HG03439 (cell line): ENCODE data around the gene CCT6B.
"Not testable (repeated sequence)": the region's sequence is repeated elsewhere in the genome, so short reads cannot be mapped to it uniquely, and the experiment has no call there.

Source experiments
- ATAC-seq: cut with Tn5 transposase; IDR thresholded peaks from one replicate; pipeline ENCODE4 v1.9.1; 2021; ENCODE audit warnings: mild to moderate bottlenecking, moderate library complexity; ENCODE audit not compliant: unreplicated experiment

Gene CCT6B

GRCh38 chr17:34961093-34961911 is at the start of gene CCT6B, which contains the start of gene ZNF830:
CCT6B (minus strand) TSS chr17:34961460; CDS start chr17:34961393, 67 bp downstream.
ZNF830 (plus strand) TSS chr17:34961540; CDS start chr17:34961567, 27 bp downstream.
- peak; percentile 80 for ATAC-seq

DNA sequence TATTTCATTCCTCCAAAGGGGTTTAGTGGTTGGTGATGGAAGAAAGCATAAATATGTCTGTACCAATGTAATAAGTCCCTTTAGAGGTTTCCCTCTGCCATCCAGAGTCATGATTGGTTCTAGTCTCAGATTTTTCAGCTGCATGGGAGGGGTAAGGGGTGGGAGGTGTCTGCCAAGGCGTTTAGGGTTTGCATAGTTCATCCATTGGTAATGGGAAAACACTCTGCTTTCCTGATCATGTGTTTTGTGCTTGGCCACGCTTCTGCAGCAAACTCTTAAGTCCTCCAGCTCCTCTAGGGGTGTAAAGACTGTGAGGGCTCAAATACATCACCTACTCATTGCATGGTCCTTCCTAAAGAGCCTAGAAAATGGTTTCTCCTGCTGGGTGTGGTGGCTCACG is 48.8 kb upstream of the CCT6B start:
- no peak for ATAC-seq

DNA sequence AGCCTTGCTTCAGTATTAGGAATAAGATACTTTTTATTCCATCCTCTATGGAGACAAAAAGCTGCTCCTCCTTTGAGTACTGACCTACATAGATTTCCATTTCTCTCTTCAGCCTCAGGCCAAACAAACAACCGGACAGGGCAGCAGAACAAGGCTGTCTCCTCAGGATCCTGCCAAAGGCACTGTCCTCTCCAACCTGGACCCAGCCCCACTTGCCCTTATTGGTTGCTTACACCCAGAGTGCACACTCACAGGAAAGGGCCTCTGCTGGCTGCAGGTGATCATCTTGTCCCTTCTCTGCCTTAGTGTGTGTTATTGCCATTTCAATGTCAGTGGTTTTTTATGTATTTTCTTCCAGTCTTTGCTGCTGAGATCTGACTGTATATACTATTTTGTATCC is 45.7 kb upstream of the CCT6B start:
- no peak for ATAC-seq

DNA sequence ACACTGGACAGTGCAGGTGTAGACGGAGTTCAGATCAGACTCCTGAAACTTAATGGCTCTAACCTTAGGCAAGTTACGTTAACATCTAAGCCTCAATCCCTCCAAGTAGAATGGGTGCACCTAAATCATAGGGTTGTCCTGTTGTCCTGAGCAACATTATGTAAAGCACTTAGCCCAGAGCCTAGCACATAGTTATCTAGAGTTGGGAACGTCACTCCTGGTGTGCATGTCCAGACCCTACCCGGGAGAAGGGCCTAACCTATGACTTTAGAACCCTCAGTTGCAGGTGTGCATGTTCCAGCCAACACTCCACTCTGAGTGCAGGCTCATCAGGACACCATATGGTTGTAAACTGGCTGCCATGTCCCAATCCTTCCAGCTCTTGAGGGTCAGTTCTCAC is 45.1 kb upstream of the CCT6B start:
- no peak for ATAC-seq

DNA sequence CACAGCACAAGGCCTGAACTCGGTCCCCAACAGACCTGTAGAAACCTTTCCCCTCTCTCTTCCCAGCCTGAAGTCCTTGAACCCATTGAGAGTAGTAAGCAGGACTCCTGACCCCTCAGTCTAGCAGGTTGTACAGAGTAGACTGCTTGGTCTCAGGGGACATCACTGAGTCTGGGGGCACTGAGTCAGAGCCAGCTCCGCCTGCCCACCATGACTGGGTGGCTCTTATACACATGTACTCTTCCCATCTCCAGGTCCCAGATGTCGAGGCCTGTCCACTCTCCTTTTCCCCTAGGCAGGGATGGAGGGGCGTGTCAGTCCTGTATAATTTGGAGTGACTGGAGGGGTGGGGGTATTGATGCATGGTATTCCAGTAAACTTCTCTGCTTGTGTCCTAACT is 42.5 kb upstream of the CCT6B start:
- no peak for ATAC-seq

DNA sequence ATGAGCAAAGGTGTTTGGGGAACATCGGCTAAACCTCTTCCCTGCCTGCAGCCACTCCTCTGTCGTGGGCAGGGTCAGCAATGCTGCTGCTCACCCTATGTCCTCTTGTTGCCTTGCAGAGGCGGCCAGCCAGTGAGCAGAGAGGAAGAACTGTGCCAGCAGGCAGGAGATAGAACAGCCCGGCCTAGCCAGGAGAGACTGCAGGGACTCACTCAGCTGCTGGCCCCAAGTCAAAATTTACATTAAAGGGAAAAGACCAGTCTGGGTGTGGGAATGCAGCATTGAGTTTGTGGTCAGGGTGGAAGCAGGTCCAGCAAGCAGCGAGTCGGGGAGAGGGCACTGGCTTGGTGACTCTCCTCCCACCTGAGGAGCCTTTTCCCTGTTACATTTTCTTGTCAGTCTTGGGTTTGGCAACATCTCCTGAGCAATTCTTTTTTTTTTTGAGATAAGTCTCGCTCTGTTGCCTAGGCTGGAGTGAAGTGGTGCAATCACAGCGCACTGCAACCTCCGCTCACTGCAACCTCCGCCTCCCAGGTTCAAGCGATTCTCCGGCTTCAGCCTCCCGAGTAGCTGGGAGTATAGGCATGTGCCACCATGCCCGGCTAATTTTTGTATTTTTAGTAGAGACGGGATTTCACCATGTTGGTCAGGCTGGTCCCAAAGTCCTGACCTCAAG is 41.8 kb upstream of the CCT6B start:
- ATAC-seq: no peak

DNA sequence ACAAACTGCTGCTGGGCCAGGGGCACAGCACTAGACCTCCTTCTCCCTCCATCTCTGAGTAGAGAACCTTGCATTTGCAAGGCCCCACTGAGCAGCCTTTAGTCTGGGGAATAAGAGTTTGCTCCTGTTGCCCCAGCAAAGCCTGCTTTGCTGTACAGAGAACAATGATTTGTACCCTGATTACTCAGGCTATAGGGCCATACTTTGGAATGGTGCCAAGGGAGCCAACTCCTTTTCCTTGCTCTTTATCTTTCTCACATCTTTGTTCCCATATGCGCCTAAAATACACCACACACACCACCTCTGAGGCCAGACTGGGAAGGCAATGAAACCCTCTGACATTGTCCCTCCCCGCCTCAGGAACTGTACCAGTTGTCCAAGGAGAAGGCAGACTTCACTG is 40.3 kb upstream of the CCT6B start:
- no peak for ATAC-seq

DNA sequence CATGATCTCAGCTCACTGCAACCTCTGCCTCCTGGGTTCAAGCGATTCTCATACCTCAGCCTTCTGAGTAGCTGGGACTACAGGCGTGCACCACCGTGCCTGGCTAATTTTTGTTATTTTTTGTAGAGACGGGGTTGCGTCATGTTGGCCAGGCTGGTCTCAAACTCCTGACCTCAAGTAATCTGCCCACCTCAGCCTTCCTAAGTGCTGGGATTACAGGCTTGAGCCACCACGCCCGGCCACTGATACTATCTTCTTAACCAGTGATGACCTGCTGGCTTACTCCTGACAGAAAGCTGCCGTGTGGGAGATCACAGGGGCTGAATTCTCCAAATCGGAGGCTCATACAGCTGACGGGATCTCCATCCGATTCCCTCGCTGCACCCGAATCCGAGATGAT is 39.7 kb upstream of the CCT6B start:
- not testable (repeated sequence) for ATAC-seq

DNA sequence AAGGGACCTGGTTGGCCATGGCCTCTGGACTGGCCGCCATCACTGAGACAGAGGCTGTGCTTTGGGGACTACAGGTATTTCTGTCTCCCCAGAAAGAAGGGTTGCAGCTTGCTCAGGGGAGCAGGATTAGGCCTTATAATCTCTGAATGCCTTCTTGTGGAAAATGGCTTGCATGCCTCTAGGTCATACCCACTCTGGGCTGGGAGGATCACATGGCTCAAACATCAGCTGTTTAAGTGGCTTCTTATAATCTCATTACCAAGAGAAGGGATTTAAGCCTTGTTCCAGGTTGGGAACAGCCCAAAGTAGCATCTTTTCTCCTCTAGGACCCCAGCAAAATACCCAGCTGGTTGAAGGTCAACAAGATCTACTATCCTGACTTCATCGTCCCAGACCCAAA is 38.2 kb upstream of the CCT6B start:
- ATAC-seq: no peak

GRCh38 chr17:34998205-34998604 is 36.9 kb upstream of the CCT6B start:
- no peak for ATAC-seq

DNA sequence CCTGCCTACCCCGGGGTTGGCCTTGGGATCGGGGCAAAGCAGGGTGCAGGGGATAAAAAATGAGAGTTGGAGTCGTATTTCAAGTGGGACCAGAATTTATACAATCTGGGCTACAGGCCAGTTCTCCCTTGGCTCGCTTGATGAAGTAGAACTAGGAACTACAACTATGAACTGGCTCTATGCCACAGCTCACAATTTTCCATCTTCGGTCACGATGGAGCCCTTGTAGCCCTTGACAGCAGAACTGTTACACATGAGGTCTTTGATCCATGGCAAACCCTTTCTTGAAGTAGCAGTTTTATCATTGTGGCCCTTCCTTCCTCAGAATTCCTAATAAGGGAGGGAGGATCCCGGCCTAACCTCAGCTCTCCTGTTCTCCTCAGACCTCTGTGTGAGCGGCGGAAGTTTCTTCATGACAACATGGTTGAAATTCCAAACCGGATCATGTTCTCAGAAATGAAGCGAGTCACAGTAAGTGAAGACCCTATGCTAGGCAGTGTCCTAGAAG is 36.1 kb upstream of the CCT6B start:
- no peak for ATAC-seq

DNA sequence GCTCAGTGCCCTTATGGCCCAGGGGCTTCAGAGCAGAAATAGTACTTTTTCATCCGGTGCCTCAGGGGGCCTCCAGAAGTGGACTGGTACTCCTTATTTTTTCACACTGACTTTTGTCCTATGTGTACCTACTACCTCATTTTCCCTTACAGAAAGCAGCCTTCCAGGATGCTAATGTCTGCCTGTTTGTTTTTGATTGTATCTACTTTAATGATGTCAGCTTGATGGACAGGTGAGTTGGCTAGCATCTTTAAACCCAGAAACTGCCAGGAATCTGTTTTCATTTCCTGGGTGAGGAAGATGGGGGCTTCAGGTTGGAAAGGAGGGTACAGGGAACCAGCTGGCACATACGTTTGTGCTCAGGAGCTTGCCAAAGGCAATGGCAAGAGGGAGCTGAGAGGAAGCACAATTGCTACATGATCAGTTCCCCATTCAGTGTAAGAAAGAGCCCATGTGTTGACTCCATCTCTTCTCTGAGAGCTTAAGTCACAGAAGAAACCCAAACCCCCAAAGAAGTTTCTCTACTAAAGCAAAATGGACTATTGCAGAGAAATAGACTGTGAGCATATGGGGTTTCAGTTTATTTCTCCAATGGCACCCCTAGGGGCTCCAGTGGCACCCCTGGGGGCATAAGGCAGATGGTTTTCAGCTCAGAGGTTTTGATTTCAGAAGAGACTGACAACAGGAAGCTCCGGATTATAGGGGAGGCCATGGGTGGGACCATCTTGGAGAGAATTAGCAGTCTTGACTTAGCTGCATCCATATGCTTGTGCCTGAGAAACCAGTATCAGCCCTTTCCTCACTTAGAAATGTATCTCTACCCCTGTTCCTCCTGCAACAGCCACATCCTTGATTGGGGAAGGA is 35.4 kb upstream of the CCT6B start:
- ATAC-seq: no peak

DNA sequence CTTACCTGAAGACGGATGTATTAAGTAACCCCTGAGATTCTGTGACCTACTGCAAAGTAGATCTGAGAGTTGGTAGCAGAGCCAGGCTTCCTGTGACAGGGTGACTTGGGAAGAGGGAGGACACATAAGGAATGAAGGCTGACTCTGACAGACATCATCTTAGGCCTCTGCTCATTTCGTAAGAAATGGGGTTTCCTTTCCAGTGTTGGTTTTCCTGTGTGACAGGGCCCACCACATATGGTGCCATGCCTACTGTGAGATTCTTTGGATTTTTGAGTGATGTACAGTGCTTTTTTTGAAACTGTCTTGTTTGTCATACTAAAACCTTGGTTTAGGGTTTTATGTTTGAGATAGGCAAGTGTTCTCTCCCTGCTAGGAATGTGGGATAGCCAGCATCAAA is 31.8 kb upstream of the CCT6B start:
- ATAC-seq: no peak

- no peak for ATAC-seq
Measured at GRCh38 chr17:34991606-34992005, 30.3 kb upstream of the CCT6B start.

GRCh38 chr17:34990921-34991365 is 29.7 kb upstream of the CCT6B start:
- ATAC-seq: no peak

GRCh38 chr17:34989473-34989872 is 28.2 kb upstream of the CCT6B start:
- ATAC-seq: no peak

GRCh38 chr17:34988644-34989043 is 27.4 kb upstream of the CCT6B start:
- ATAC-seq: no peak

GRCh38 chr17:34987232-34987631 is 26.0 kb upstream of the CCT6B start:
- no peak for ATAC-seq

DNA sequence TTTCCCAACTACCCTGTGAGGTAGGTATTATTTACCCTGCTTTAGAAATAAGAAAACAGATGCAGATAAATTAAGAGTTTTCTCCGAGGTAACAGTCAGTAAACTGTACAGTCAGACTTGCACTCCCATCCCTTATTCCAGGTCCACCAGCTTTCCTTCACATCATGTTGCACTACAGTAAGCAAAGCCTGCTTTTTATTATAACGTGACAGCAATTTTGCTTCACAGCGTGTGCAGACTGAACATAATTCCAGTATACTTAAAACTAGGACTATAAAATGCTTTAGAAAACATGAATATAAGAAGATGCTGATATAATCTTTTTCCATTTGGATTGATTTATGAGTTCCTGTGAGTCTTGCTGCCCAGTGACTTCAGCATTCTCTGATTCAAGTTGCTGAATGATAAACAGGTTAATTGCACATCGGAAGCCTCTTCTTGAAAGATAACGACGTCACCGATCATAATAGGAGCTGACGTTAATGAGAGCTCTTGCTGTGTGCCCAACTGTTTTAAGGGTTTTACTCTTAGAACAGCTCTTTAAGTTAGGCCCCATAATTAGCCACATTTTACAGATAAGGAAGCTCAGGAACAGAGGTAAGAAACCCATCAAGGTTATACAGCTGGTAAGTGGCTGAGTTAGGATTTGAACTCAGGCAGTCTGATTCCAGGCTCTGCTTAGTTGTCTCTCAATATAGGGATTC is 20.4 kb upstream of the CCT6B start:
- no peak for ATAC-seq
